ENCODE measurements around the gene THOC2. TPM values are rescaled to one million over a fixed set of nuclear protein-coding genes. Genes with fewer than 3 reads are reported as not detected.

THOC2 gene
- total RNA-seq, 6 donors from 2014 or later: 63.0 to 229 (median 103) TPM

GRCh38 chrX:123698979-123699520, 33.8 kb downstream of the THOC2 start:
- DNase-seq (no peak), ATAC-seq (ENCODE audit: low FRiP score in 2 of 2) (no peak)
- H3K27ac ChIP-seq: no peak overlapping the region
- no peaks in the 10 kb centered on the region for H3K36me3 ChIP-seq
- no peaks in the 10 kb centered on the region for H3K4me1 ChIP-seq
- no peaks in the 10 kb centered on the region for H3K9me3 ChIP-seq
- TF ChIP-seq EP300 (IDR thresholded peaks at IDR 0.05) (no peak), POLR2A (IDR thresholded peaks at IDR 0.05) (no peak), POLR2AphosphoS5 (IDR thresholded peaks at IDR 0.05) (no peak), CTCF (IDR thresholded peaks at IDR 0.05) (no peak)
- H3K27me3 ChIP-seq: no peaks in the 10 kb centered on the region
- H3K4me3 ChIP-seq: no peak overlapping the region

- DNase-seq: no peak
- H3K4me1 ChIP-seq: no peaks in the 10 kb centered on the region
- no peak for TF ChIP-seq POLR2A (IDR thresholded peaks at IDR 0.05)
- no peak for TF ChIP-seq EP300 (IDR thresholded peaks at IDR 0.05)
- TF ChIP-seq CTCF (IDR thresholded peaks at IDR 0.05): no peak
- TF ChIP-seq POLR2AphosphoS5 (IDR thresholded peaks at IDR 0.05): no peak
- no peaks in the 10 kb centered on the region for H3K9me3 ChIP-seq
- H3K27ac ChIP-seq: no peak overlapping the region
- 72 to 88% methylated on average over 2 of the region's 2 CpGs for WGBS, 2 donors
- no peak for ATAC-seq (ENCODE audit: low FRiP score in 2 of 2)
- no peaks in the 10 kb centered on the region for H3K36me3 ChIP-seq
- H3K4me3 ChIP-seq: no peak overlapping the region
- H3K27me3 ChIP-seq: no peaks in the 10 kb centered on the region
Observed at GRCh38 chrX:123696334-123696733, 36.5 kb downstream of the THOC2 start.

- ATAC-seq (ENCODE audit: low FRiP score in 2 of 2): no peak
- Histone ChIP-seq H3K4me1 (no peaks in the 10 kb centered on the region), H3K36me3 (no peaks in the 10 kb centered on the region), H3K27me3 (no peaks in the 10 kb centered on the region), H3K9me3 (no peaks in the 10 kb centered on the region), H3K27ac (no peak overlapping the region), H3K4me3 (no peak overlapping the region)
- DNase-seq: no peak
- TF ChIP-seq EP300 (IDR thresholded peaks at IDR 0.05): no peak
- no peak for TF ChIP-seq POLR2A (IDR thresholded peaks at IDR 0.05)
- TF ChIP-seq POLR2AphosphoS5 (IDR thresholded peaks at IDR 0.05): no peak
- TF ChIP-seq CTCF (IDR thresholded peaks at IDR 0.05): no peak
Observed at GRCh38 chrX:123695242-123695641, 37.6 kb downstream of the THOC2 start.

- no peak for DNase-seq
- Histone ChIP-seq H3K27ac (no peak overlapping the region), H3K4me1 (no peaks in the 10 kb centered on the region), H3K36me3 (peaks cover 0 to 3% (median 0%) of the 10 kb centered on the region in 4 donors), H3K4me3 (no peak overlapping the region), H3K9me3 (no peaks in the 10 kb centered on the region), H3K27me3 (no peaks in the 10 kb centered on the region)
- ATAC-seq (ENCODE audit: low FRiP score in 2 of 2): no peak
- TF ChIP-seq POLR2AphosphoS5 (IDR thresholded peaks at IDR 0.05) (no peak), CTCF (IDR thresholded peaks at IDR 0.05) (no peak), EP300 (IDR thresholded peaks at IDR 0.05) (no peak), POLR2A (IDR thresholded peaks at IDR 0.05) (no peak)
- WGBS, 2 donors: 83 to 94% methylated on average over 5 of the region's 5 CpGs
Observed at GRCh38 chrX:123691776-123692175, 41.1 kb downstream of the THOC2 start.

GRCh38 chrX:123688524-123688923, 44.3 kb downstream of the THOC2 start:
- H3K27ac ChIP-seq: no peak overlapping the region
- ATAC-seq (ENCODE audit: low FRiP score in 2 of 2) (no peak), DNase-seq (no peak)
- no peaks in the 10 kb centered on the region for H3K4me1 ChIP-seq
- no peaks in the 10 kb centered on the region for H3K27me3 ChIP-seq
- H3K4me3 ChIP-seq: no peak overlapping the region
- WGBS, 2 donors: 88 to 100% methylated on average over 1 of the region's 1 CpG
- H3K36me3 ChIP-seq: peaks cover 0 to 3% (median 0%) of the 10 kb centered on the region in 4 donors
- no peaks in the 10 kb centered on the region for H3K9me3 ChIP-seq
- TF ChIP-seq EP300 (IDR thresholded peaks at IDR 0.05): no peak
- no peak for TF ChIP-seq POLR2AphosphoS5 (IDR thresholded peaks at IDR 0.05)
- TF ChIP-seq POLR2A (IDR thresholded peaks at IDR 0.05): no peak
- no peak for TF ChIP-seq CTCF (IDR thresholded peaks at IDR 0.05)

Data from upper lobe of left lung (tissue), 6 donors.